Tongue (tissue), 3 donors: ENCODE data around the gene XAF1. TPM values are rescaled to one million over a fixed set of nuclear protein-coding genes. Genes with fewer than 3 reads are reported as not detected.
"Not testable (repeated sequence)": the region's sequence is repeated elsewhere in the genome, so short reads cannot be mapped to it uniquely, and the experiment has no call there.

Experiments used
- DNase-seq: peaks from one replicate; pipeline ENCODE4 v3.0.0-alpha.2; 2015
- small RNA-seq: library from RNA; depleted of rRNA; stranded (forward); fragments of <200 nt; gene quantifications from one replicate; pipeline ENCODE3, GENCODE V24; 2014; ENCODE audit warnings: low replicate concordance
- total RNA-seq: library from RNA; depleted of rRNA; stranded (reverse); fragments of >200 nt; gene quantifications from one replicate; pipeline ENCODE4 v1.2.3, GENCODE V29; 2014

XAF1 gene
- total RNA-seq, 1 donor from 2014 or later = 19.7 TPM

GRCh38 chr17:6811510-6811909 lies 55.7 kb downstream of the XAF1 start:
- no peak for DNase-seq

GRCh38 chr17:6812295-6812694 lies 56.4 kb downstream of the XAF1 start:
- DNase-seq = no peak

- no peak for DNase-seq
Measured at GRCh38 chr17:6815775-6816174, 59.9 kb downstream of the XAF1 start.

- not testable (repeated sequence) for DNase-seq
Measured at GRCh38 chr17:6816368-6816767, 60.5 kb downstream of the XAF1 start.

- DNase-seq = no peak
Measured at GRCh38 chr17:6818938-6819337, 63.1 kb downstream of the XAF1 start.

GRCh38 chr17:6823011-6823442 lies 67.2 kb downstream of the XAF1 start:
- DNase-seq = no peak

Small RNA genes lying within 50 kb of the gene (small RNA-seq; reads per million reads assigned to genes)
- not detected for gene AC004706.2

Other genes with a start within 250 kb of the XAF1 start
- 7.2 TPM for gene PITPNM3, start 199.5 kb upstream of the XAF1 start, total RNA-seq
- gene KIAA0753, start 115.3 kb upstream of the XAF1 start, total RNA-seq = 16.8 TPM
- 36.6 TPM for gene TXNDC17, start 115.0 kb upstream of the XAF1 start, total RNA-seq
- 8.7 TPM for gene MED31, start 104.4 kb upstream of the XAF1 start, total RNA-seq
- 0.72 TPM for gene C17orf100, start 104.3 kb upstream of the XAF1 start, total RNA-seq
- gene SLC13A5, start 42.7 kb upstream of the XAF1 start, total RNA-seq = not detected
- not detected for gene FBXO39, start 20.2 kb downstream of the XAF1 start, total RNA-seq
- gene TEKT1, start 75.7 kb downstream of the XAF1 start, total RNA-seq = not detected
- gene ALOX12, start 240.0 kb downstream of the XAF1 start, total RNA-seq = 12.2 TPM